NCI-H2227 (cell line): Measurements from ENCODE around the gene ORAI3.
A peak's percentile ranks its signal among the peaks of the same experiment; 100 is the strongest.

Source experiments
- DNase-seq: peaks from one replicate; lab custom pipeline; 2025; ENCODE audit not compliant: unreplicated experiment; lab: John Stamatoyannopoulos, UW

ORAI3 gene

DNA sequence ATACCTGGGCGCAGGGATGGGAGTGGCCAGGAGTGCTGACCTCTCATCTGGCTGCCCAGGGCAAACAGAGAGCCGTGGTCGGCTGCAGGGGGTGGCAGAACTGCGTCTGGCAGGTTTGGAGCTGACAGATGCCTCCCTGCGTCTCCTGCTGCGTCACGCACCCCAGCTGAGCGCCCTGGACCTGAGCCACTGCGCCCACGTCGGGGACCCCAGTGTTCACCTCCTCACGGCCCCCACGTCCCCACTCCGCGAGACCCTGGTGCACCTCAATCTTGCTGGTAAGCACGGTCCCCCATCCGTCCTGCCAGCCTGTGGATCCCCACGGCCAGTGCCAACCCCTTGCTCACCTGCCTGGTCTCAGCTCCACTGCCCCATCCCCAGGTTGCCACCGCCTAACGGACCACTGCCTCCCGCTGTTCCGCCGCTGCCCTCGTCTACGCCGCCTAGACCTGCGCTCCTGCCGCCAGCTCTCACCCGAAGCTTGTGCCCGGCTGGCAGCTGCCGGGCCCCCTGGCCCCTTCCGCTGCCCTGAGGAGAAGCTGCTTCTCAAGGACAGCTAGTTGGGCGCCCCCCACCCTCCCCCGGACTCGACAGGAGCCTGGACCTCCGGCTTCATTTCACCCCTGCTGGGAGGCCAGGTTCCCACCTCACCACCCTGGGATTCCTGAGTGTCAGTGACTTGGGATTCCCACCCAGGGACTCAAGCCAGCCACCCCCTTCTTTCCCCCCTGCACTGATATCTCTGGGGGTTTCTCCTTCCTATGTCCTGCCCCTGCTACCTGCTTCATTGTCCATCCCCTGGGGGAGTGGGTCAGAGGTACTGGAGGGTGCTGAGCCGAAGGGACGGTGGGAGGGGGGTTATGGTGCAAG, 2.0 kb upstream of the ORAI3 start:
- DNase-seq, result no peak

DNA sequence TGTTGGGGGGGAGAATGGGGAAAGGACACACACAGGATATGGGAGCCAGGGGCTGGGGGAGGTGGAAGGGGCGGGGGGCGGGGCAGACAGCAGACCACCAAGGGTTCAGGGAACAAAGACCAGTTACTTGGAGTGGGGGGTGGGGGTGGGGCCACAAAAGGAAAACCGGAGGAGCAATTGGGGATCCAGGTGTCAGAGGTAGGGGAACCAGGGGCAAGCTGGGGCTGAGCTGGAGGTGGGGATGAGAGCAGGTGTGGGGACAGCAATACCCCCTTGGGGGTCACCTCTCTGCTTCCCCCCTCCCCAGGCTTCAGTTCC, 1.4 kb upstream of the ORAI3 start:
- DNase-seq, result no peak

DNA sequence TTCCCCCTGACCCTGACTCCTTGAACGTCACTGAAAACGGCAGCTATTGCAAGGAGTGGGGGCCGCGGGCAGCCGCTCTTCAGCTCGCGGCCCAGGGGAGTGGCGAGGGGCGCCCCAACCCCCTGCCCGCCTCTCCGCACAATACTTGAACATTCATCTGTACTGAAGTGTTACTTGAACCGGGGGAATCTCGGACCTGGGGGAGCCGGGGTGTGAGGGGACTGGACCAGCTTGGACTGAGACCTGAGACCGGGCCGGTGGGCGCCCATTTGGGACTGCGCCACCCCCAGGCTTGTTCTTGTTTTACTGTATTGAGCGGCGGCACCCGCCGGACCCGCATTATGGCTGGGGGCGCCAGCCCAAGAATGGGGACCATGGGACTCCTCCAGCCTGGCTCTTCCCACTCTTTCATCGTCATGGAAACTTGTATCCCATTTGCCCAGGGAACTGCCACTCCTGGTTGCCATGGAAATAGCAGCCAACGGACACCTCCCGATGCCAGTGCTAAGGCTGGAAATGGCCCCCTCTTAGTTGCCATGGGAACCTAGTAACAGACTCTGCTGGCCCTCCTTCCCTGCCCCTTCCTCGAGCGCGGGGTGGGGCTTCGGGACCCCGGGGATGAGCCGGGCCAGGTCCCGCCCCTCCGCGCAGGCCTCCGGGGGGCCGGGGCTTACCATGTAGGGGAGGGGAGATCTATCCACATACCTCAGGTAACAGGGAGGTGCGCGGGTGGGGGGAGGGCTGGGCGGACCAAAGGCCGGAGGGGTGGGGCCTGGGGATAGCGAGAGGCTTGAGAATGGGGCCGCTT, 805 bp upstream of the ORAI3 start:
- DNase-seq, result peak; percentile 100

- no peak for DNase-seq
Measured at GRCh38 chr16:30949650-30950515, 1.0 kb downstream of the ORAI3 start.

DNA sequence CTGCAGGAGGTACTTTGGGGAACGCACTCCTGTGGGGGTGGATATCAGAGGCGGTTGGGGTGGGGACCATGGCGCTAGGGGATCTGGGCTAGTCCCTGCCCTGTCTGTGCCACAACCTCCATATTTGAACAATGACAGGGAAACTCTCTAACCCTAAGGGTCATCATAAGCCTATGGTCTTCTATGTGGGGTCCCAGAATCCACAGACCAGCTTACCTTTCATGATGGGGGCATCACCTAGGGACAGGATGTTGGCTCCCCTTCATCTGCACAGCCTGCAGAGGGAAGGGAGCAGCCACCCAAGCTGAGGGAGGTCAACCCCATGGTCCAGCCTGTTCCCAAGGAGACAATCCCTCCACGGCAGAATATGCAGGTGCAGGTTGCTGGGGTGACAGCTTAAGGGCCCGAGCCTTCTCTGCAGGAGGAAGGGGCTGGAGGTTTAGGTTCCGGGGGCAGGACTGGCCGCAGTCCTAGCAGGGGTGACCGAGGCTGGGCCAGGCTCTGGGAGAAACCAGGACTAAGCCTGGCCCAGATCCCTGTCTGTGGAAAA, 1.7 kb downstream of the ORAI3 start:
- DNase-seq, result no peak

GRCh38 chr16:30951193-30951592, 2.3 kb downstream of the ORAI3 start:
- DNase-seq, result no peak

GRCh38 chr16:30951750-30952149, 2.9 kb downstream of the ORAI3 start:
- DNase-seq, result no peak

DNA sequence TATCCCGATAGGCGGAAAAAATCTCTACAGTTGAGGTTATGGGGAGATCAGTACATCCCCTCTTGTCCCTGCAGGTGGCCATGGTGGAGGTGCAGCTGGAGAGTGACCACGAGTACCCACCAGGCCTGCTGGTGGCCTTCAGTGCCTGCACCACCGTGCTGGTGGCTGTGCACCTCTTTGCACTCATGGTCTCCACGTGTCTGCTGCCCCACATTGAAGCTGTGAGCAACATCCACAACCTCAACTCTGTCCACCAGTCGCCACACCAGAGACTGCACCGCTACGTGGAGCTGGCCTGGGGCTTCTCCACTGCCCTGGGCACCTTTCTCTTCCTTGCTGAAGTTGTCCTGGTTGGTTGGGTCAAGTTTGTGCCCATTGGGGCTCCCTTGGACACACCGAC, 4.2 kb downstream of the ORAI3 start:
- DNase-seq, result no peak

DNA sequence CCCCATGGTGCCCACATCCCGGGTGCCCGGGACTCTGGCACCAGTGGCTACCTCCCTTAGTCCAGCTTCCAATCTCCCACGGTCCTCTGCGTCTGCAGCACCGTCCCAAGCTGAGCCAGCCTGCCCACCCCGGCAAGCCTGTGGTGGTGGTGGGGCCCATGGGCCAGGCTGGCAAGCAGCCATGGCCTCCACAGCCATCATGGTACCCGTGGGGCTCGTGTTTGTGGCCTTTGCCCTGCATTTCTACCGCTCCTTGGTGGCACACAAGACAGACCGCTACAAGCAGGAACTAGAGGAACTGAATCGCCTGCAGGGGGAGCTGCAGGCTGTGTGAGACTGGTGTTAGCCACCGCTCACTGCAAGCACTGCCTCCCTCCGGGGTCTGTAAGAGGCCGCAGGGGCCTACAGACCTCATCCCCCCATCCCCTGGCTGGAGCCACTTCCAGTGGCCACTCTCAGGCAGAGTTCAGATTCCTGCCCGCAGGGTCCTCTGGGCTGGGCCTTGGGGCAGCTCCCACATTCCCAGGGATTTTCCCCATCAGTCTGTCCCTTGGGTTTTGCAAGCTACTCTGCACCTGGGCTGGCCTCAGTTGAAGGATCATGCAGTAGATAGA, 4.8 kb downstream of the ORAI3 start:
- peak; percentile 92 for DNase-seq

GRCh38 chr16:30954993-30955392, 6.1 kb downstream of the ORAI3 start:
- DNase-seq, result no peak

DNA sequence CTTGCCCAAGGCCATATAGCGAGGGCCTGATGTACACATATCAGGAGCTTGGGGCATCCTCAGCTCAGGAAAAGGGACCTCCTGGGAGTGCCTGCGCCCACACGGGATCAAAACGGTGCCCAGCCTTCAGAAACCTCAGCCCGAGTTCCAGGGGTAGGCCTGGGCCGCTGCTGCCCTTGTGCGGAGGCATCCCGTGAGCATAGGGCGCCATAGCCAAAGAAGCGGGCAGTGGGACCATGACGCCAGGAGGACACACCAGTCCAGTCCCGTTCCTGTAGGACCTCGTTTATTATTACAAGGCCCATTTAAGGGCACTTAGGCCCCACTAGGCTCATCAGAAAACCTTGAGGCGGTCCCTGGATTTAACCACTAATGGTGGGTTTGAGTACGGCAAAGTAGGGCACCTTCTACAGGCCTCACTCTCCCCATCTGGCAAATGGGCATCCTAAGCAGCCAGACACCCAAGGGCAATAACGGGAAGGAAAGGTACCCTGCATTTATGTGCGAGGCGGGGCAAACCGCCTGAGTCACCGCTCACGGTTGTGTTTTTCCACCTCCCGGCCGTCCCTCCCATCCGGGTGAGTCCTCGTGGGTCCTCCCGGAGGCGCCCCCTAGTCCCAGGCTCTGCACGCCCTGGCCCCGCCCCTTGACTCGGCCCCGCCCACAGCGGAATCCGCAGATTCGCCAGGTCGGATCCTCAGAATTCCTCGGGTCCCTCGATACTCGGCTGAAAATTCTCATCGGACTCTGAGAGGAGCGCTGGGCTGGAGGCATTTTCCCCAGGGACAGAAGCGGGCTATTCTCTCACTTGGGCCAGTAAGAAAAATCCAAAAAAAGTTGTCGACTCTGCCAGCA, 8.0 kb downstream of the ORAI3 start:
- DNase-seq, result peak; percentile 91

GRCh38 chr16:30957456-30958174, 8.7 kb downstream of the ORAI3 start, which contains the start of gene SETD1A:
Gene SETD1A (plus strand): TSS chr16:30957754. CDS start chr16:30958732, 978 bp downstream.
- peak; percentile 97 for DNase-seq

- DNase-seq, result peak; percentile 86
Measured at GRCh38 chr16:30958175-30959079, 9.6 kb downstream of the ORAI3 start.

GRCh38 chr16:30961384-30961783, 12.5 kb downstream of the ORAI3 start:
- DNase-seq, result no peak

- no peak for DNase-seq
Measured at GRCh38 chr16:30963925-30964511, 15.2 kb downstream of the ORAI3 start.

DNA sequence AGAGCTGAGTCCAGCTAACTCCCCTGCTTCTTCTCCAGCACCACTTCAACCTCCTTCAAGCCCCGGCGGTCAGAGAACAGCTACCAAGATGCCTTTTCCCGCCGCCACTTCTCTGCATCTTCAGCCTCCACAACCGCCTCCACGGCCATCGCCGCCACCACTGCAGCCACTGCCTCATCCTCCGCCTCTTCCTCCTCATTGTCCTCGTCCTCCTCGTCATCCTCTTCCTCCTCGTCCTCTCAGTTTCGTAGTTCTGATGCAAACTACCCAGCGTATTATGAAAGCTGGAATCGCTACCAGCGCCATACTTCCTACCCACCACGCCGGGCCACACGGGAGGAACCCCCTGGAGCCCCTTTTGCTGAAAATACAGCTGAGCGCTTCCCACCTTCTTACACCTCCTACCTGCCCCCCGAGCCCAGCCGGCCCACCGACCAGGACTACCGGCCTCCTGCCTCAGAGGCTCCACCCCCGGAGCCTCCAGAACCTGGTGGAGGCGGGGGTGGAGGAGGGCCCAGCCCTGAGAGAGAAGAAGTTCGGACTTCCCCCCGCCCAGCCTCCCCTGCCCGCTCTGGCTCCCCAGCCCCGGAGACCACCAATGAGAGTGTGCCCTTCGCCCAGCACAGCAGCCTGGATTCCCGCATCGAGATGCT, 15.8 kb downstream of the ORAI3 start:
- DNase-seq, result no peak

- DNase-seq, result no peak
Measured at GRCh38 chr16:30965436-30965835, 16.6 kb downstream of the ORAI3 start.
